ENCODE results near the gene CMKLR1. TPM values are rescaled to one million over a fixed set of nuclear protein-coding genes. Genes with fewer than 3 reads are reported as not detected.
A peak's percentile ranks its signal among the peaks of the same experiment; 100 is the strongest.

Gene CMKLR1
- total and polyA plus RNA-seq, 2 donors (not counting 1 experiment from before 2014, with no cell fraction given), result 0.82 TPM; not detected in 1

- no peak for DNase-seq (ENCODE audit: low read depth in 2 of 2)
- Histone ChIP-seq H3K36me3 (ENCODE audit: control insufficient read depth, insufficient read depth, low read length) (no peaks in the 10 kb centered on the region), H3K9me3 (ENCODE audit: control insufficient read depth, insufficient read depth, low read depth, low read length) (no peaks in the 10 kb centered on the region), H4K20me1 (ENCODE audit: control insufficient read depth, extremely low read depth, insufficient read depth, low read length) (no peaks in the 10 kb centered on the region), H3K27ac (ENCODE audit: insufficient read depth, low read length) (no peak overlapping the region), H3K4me1 (ENCODE audit: control insufficient read depth, extremely low read depth, insufficient read depth, low read length) (no peaks in the 10 kb centered on the region), H2AFZ (ENCODE audit: low read length) (no peak overlapping the region), H3K79me2 (ENCODE audit: control insufficient read depth, insufficient read depth, low read length) (no peaks in the 10 kb centered on the region), H3K27me3 (ENCODE audit: control insufficient read depth, insufficient read depth, low read length) (no peaks in the 10 kb centered on the region), H3K9ac (ENCODE audit: insufficient read depth, low read length) (no peak overlapping the region), H3K4me3 (replicated peaks in 1 of 4; ENCODE audit: control extremely low read depth in 1 of 4, insufficient read depth in 1 of 4, low read depth in 3 of 4, low read length in 4 of 4) (no peak overlapping the region), H3K4me2 (ENCODE audit: extremely low read depth, insufficient read depth, low read length) (no peak overlapping the region)
- no peak for TF ChIP-seq EZH2 (IDR thresholded peaks at IDR 0.05; ENCODE audit: low read length, missing control alignments)
- TF ChIP-seq, protein P1, sequence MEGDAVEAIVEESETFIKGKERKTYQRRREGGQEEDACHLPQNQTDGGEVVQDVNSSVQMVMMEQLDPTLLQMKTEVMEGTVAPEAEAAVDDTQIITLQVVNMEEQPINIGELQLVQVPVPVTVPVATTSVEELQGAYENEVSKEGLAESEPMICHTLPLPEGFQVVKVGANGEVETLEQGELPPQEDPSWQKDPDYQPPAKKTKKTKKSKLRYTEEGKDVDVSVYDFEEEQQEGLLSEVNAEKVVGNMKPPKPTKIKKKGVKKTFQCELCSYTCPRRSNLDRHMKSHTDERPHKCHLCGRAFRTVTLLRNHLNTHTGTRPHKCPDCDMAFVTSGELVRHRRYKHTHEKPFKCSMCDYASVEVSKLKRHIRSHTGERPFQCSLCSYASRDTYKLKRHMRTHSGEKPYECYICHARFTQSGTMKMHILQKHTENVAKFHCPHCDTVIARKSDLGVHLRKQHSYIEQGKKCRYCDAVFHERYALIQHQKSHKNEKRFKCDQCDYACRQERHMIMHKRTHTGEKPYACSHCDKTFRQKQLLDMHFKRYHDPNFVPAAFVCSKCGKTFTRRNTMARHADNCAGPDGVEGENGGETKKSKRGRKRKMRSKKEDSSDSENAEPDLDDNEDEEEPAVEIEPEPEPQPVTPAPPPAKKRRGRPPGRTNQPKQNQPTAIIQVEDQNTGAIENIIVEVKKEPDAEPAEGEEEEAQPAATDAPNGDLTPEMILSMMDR (conservative IDR thresholded peaks at IDR 0.05 in 1 of 2, IDR thresholded peaks at IDR 0.05 in 1 of 2; ENCODE audit: low read depth in 1 of 2, low read length in 2 of 2), result peak in 1 of 2 donors; percentile 15
Measured at GRCh38 chr12:108373111-108373510, 34.0 kb upstream of the CMKLR1 start.

- TF ChIP-seq EZH2 (IDR thresholded peaks at IDR 0.05; ENCODE audit: low read length, missing control alignments), result no peak
- TF ChIP-seq, protein P1 (conservative IDR thresholded peaks at IDR 0.05 in 1 of 2, IDR thresholded peaks at IDR 0.05 in 1 of 2; ENCODE audit: low read depth in 1 of 2, low read length in 2 of 2), result no peak
- Histone ChIP-seq H4K20me1 (ENCODE audit: control insufficient read depth, extremely low read depth, insufficient read depth, low read length) (no peaks in the 10 kb centered on the region), H3K9me3 (ENCODE audit: control insufficient read depth, insufficient read depth, low read depth, low read length) (no peaks in the 10 kb centered on the region), H3K79me2 (ENCODE audit: control insufficient read depth, insufficient read depth, low read length) (no peaks in the 10 kb centered on the region), H3K9ac (ENCODE audit: insufficient read depth, low read length) (no peak overlapping the region), H3K27ac (ENCODE audit: insufficient read depth, low read length) (no peak overlapping the region), H3K4me1 (ENCODE audit: control insufficient read depth, extremely low read depth, insufficient read depth, low read length) (no peaks in the 10 kb centered on the region), H2AFZ (ENCODE audit: low read length) (no peak overlapping the region), H3K27me3 (ENCODE audit: control insufficient read depth, insufficient read depth, low read length) (no peaks in the 10 kb centered on the region), H3K4me2 (ENCODE audit: extremely low read depth, insufficient read depth, low read length) (no peak overlapping the region), H3K36me3 (ENCODE audit: control insufficient read depth, insufficient read depth, low read length) (no peaks in the 10 kb centered on the region), H3K4me3 (replicated peaks in 1 of 4; ENCODE audit: control extremely low read depth in 1 of 4, insufficient read depth in 1 of 4, low read depth in 3 of 4, low read length in 4 of 4) (no peak overlapping the region)
- peak; percentile 36 to 84 for DNase-seq (ENCODE audit: low read depth in 2 of 2)
Measured at GRCh38 chr12:108371801-108372344, 32.8 kb upstream of the CMKLR1 start.

- no peaks in the 10 kb centered on the region for H3K79me2 ChIP-seq (ENCODE audit: control insufficient read depth, insufficient read depth, low read length)
- TF ChIP-seq EZH2 (IDR thresholded peaks at IDR 0.05; ENCODE audit: low read length, missing control alignments), result no peak
- TF ChIP-seq, protein P1 (conservative IDR thresholded peaks at IDR 0.05 in 1 of 2, IDR thresholded peaks at IDR 0.05 in 1 of 2; ENCODE audit: low read depth in 1 of 2, low read length in 2 of 2), result no peak
- no peak for DNase-seq (ENCODE audit: low read depth in 2 of 2)
- no peaks in the 10 kb centered on the region for H3K4me1 ChIP-seq (ENCODE audit: control insufficient read depth, extremely low read depth, insufficient read depth, low read length)
- H3K27me3 ChIP-seq (ENCODE audit: control insufficient read depth, insufficient read depth, low read length), result no peaks in the 10 kb centered on the region
- H3K4me3 ChIP-seq (replicated peaks in 1 of 4; ENCODE audit: control extremely low read depth in 1 of 4, insufficient read depth in 1 of 4, low read depth in 3 of 4, low read length in 4 of 4), result no peak overlapping the region
- no peak overlapping the region for H2AFZ ChIP-seq (ENCODE audit: low read length)
- H3K27ac ChIP-seq (ENCODE audit: insufficient read depth, low read length), result no peak overlapping the region
- H3K9ac ChIP-seq (ENCODE audit: insufficient read depth, low read length), result no peak overlapping the region
- no peak overlapping the region for H3K4me2 ChIP-seq (ENCODE audit: extremely low read depth, insufficient read depth, low read length)
- no peaks in the 10 kb centered on the region for H4K20me1 ChIP-seq (ENCODE audit: control insufficient read depth, extremely low read depth, insufficient read depth, low read length)
- no peaks in the 10 kb centered on the region for H3K9me3 ChIP-seq (ENCODE audit: control insufficient read depth, insufficient read depth, low read depth, low read length)
- no peaks in the 10 kb centered on the region for H3K36me3 ChIP-seq (ENCODE audit: control insufficient read depth, insufficient read depth, low read length)
Measured at GRCh38 chr12:108370415-108370814, 31.3 kb upstream of the CMKLR1 start.

Measured in fibroblast of lung (primary cell).